DOHH2 (cell line): ENCODE measurements around the gene SUCLA2.

Source experiments
- CTCF ChIP-seq: fragments of 200-600 bp; sonication (generic); IDR thresholded peaks from one replicate; pipeline ENCODE4 v1.5.1; 2014; ENCODE audit warnings: antibody characterized with exemption, mild to moderate bottlenecking, low read depth, low read length; ENCODE audit not compliant: poor library complexity, severe bottlenecking
- EZH2phosphoT487 ChIP-seq: fragments of 200-600 bp; sonication (generic); IDR thresholded peaks from 2 replicates; pipeline ENCODE4 v1.6.1; 2017; ENCODE audit warnings: borderline replicate concordance, mild to moderate bottlenecking, antibody characterized with exemption, low read length, moderate library complexity, mixed read lengths

GRCh38 chr13:48012668-48013067 lies 11.6 kb upstream of the SUCLA2 start:
- no peak for TF ChIP-seq CTCF
- no peak for TF ChIP-seq EZH2phosphoT487
